Central memory CD8-positive, alpha-beta T cell (primary cell): ENCODE measurements around the gene SPOCD1.

Experiments used
- ATAC-seq: fragments of 150-1000 bp; cut with Tn5 transposase; replicated peaks from 2 replicates; pipeline ENCODE4 v1.10.0; 2022; ENCODE audit warnings: mild to moderate bottlenecking, moderate FRiP score, moderate number of reproducible peaks; ENCODE audit not compliant: poor library complexity, severe bottlenecking; ENCODE audit errors: extremely low read depth
- DNase-seq, 2 donors: peaks; one replicate each; pipeline ENCODE4 v3.0.0; 2021; ENCODE audit warnings: low spot score in 2 of 2
- H3K27ac Mint-ChIP-seq: one replicate; pipeline ENCODE4 v1.8.0; 2022; ENCODE audit warnings: low read depth, mild to moderate bottlenecking, moderate library complexity, mixed read lengths
- H3K27me3 Mint-ChIP-seq: one replicate; pipeline ENCODE4 v1.8.0; 2022; ENCODE audit warnings: mixed read lengths
- H3K36me3 Mint-ChIP-seq: one replicate; pipeline ENCODE4 v1.8.0; 2022; ENCODE audit warnings: mild to moderate bottlenecking, moderate library complexity, mixed read lengths; ENCODE audit not compliant: insufficient read depth
- H3K4me1 Mint-ChIP-seq: one replicate; pipeline ENCODE4 v1.8.0; 2022; ENCODE audit warnings: mixed read lengths
- H3K4me3 Mint-ChIP-seq: one replicate; pipeline ENCODE4 v1.8.0; 2022; ENCODE audit warnings: mild to moderate bottlenecking, moderate library complexity, mixed read lengths
- H3K9me3 Mint-ChIP-seq: one replicate; pipeline ENCODE4 v1.8.0; 2022; ENCODE audit warnings: mixed read lengths

SPOCD1 gene

GRCh38 chr1:31803610-31804009, 12.2 kb downstream of the SPOCD1 start:
- Mint-ChIP-seq H3K4me1 (no peaks in the 10 kb centered on the region), H3K27me3 (no peaks in the 10 kb centered on the region), H3K27ac (no peak overlapping the region), H3K4me3 (no peak overlapping the region), H3K36me3 (no peaks in the 10 kb centered on the region), H3K9me3 (no peaks in the 10 kb centered on the region)
- DNase-seq (no peak), ATAC-seq (no peak)

- H3K4me3 Mint-ChIP-seq: peak overlapping the region; percentile 48
- no peaks in the 10 kb centered on the region for H3K9me3 Mint-ChIP-seq
- H3K36me3 Mint-ChIP-seq: no peaks in the 10 kb centered on the region
- DNase-seq (no peak), ATAC-seq (no peak)
- H3K27ac Mint-ChIP-seq: peak overlapping the region; percentile 19
- no peaks in the 10 kb centered on the region for H3K4me1 Mint-ChIP-seq
- H3K27me3 Mint-ChIP-seq: peaks cover 10% of the 10 kb centered on the region
These were observed 13.4 kb downstream of the SPOCD1 start for GRCh38 chr1:31802190-31803150.

GRCh38 chr1:31801458-31801857, 14.4 kb downstream of the SPOCD1 start:
- no peaks in the 10 kb centered on the region for H3K9me3 Mint-ChIP-seq

GRCh38 chr1:31800674-31800967, 15.2 kb downstream of the SPOCD1 start:
- H3K36me3 Mint-ChIP-seq: no peaks in the 10 kb centered on the region
- H3K4me1 Mint-ChIP-seq: no peaks in the 10 kb centered on the region
- no peak overlapping the region for H3K4me3 Mint-ChIP-seq
- no peaks in the 10 kb centered on the region for H3K9me3 Mint-ChIP-seq
- DNase-seq: no peak
- ATAC-seq: no peak
- no peak overlapping the region for H3K27ac Mint-ChIP-seq
- H3K27me3 Mint-ChIP-seq: peaks cover 22% of the 10 kb centered on the region

More at GRCh38 chr1:31801458-31801857, 14.4 kb downstream of the SPOCD1 start:
- no peak for DNase-seq
- Mint-ChIP-seq H3K27me3 (peaks cover 20% of the 10 kb centered on the region), H3K36me3 (no peaks in the 10 kb centered on the region), H3K4me1 (no peaks in the 10 kb centered on the region), H3K4me3 (no peak overlapping the region), H3K27ac (no peak overlapping the region)
- ATAC-seq: no peak

- no peaks in the 10 kb centered on the region for H3K9me3 Mint-ChIP-seq
- H3K27ac Mint-ChIP-seq: no peak overlapping the region
- ATAC-seq (no peak), DNase-seq (no peak)
- no peak overlapping the region for H3K4me3 Mint-ChIP-seq
- H3K27me3 Mint-ChIP-seq: peaks cover 22% of the 10 kb centered on the region
- H3K4me1 Mint-ChIP-seq: no peaks in the 10 kb centered on the region
- H3K36me3 Mint-ChIP-seq: no peaks in the 10 kb centered on the region
These were observed 15.7 kb downstream of the SPOCD1 start for GRCh38 chr1:31799895-31800673.

GRCh38 chr1:31799196-31799894, 16.5 kb downstream of the SPOCD1 start:
- DNase-seq (no peak), ATAC-seq (no peak)
- no peak overlapping the region for H3K4me3 Mint-ChIP-seq
- H3K27me3 Mint-ChIP-seq: peaks cover 22% of the 10 kb centered on the region
- no peak overlapping the region for H3K27ac Mint-ChIP-seq
- no peaks in the 10 kb centered on the region for H3K4me1 Mint-ChIP-seq
- H3K9me3 Mint-ChIP-seq: no peaks in the 10 kb centered on the region
- no peaks in the 10 kb centered on the region for H3K36me3 Mint-ChIP-seq

- DNase-seq: no peak
- Mint-ChIP-seq H3K36me3 (no peaks in the 10 kb centered on the region), H3K9me3 (no peaks in the 10 kb centered on the region)
These were observed 17.2 kb downstream of the SPOCD1 start for GRCh38 chr1:31798433-31799195.

GRCh38 chr1:31798086-31798432, 17.8 kb downstream of the SPOCD1 start:
- H3K4me1 Mint-ChIP-seq: no peaks in the 10 kb centered on the region
- H3K27me3 Mint-ChIP-seq: peaks cover 22% of the 10 kb centered on the region
- ATAC-seq: no peak
- H3K4me3 Mint-ChIP-seq: no peak overlapping the region
- no peak for DNase-seq
- H3K27ac Mint-ChIP-seq: no peak overlapping the region
- H3K36me3 Mint-ChIP-seq: no peaks in the 10 kb centered on the region
- H3K9me3 Mint-ChIP-seq: no peaks in the 10 kb centered on the region

More at GRCh38 chr1:31798433-31799195, 17.2 kb downstream of the SPOCD1 start:
- ATAC-seq: no peak
- Mint-ChIP-seq H3K27me3 (peaks cover 22% of the 10 kb centered on the region), H3K4me1 (no peaks in the 10 kb centered on the region), H3K27ac (no peak overlapping the region), H3K4me3 (no peak overlapping the region)

GRCh38 chr1:31797216-31797615, 18.6 kb downstream of the SPOCD1 start:
- DNase-seq (no peak), ATAC-seq (no peak)
- Mint-ChIP-seq H3K4me1 (no peaks in the 10 kb centered on the region), H3K9me3 (no peaks in the 10 kb centered on the region), H3K27ac (no peak overlapping the region), H3K36me3 (no peaks in the 10 kb centered on the region), H3K4me3 (no peak overlapping the region), H3K27me3 (peaks cover 22% of the 10 kb centered on the region)

GRCh38 chr1:31796707-31797106, 19.1 kb downstream of the SPOCD1 start:
- Mint-ChIP-seq H3K27me3 (peaks cover 22% of the 10 kb centered on the region), H3K27ac (no peak overlapping the region), H3K4me1 (no peaks in the 10 kb centered on the region), H3K9me3 (no peaks in the 10 kb centered on the region), H3K36me3 (no peaks in the 10 kb centered on the region), H3K4me3 (no peak overlapping the region)
- DNase-seq (no peak), ATAC-seq (no peak)

- no peaks in the 10 kb centered on the region for H3K36me3 Mint-ChIP-seq
- ATAC-seq: no peak
- H3K4me3 Mint-ChIP-seq: no peak overlapping the region
- no peak overlapping the region for H3K27ac Mint-ChIP-seq
- no peak for DNase-seq
- no peaks in the 10 kb centered on the region for H3K9me3 Mint-ChIP-seq
- H3K27me3 Mint-ChIP-seq: peaks cover 22% of the 10 kb centered on the region
- no peaks in the 10 kb centered on the region for H3K4me1 Mint-ChIP-seq
These were observed 19.8 kb downstream of the SPOCD1 start for GRCh38 chr1:31795801-31796621.
